ENCODE measurements around the gene PLA2G4C.
A peak's percentile ranks its signal among the peaks of the same experiment; 100 is the strongest.

Gene PLA2G4C

GRCh38 chr19:48110350-48110966, at the start of gene PLA2G4C:
TSS of gene PLA2G4C (minus strand) at chr19:48110817. CDS start at chr19:48106529, 4,288 bp downstream.
- TF ChIP-seq CTCF (IDR thresholded peaks at IDR 0.05; ENCODE audit: low read depth, low read length), result no peak
- peak; percentile 70 for DNase-seq (ENCODE audit: extremely low read depth, low read depth)

DNA sequence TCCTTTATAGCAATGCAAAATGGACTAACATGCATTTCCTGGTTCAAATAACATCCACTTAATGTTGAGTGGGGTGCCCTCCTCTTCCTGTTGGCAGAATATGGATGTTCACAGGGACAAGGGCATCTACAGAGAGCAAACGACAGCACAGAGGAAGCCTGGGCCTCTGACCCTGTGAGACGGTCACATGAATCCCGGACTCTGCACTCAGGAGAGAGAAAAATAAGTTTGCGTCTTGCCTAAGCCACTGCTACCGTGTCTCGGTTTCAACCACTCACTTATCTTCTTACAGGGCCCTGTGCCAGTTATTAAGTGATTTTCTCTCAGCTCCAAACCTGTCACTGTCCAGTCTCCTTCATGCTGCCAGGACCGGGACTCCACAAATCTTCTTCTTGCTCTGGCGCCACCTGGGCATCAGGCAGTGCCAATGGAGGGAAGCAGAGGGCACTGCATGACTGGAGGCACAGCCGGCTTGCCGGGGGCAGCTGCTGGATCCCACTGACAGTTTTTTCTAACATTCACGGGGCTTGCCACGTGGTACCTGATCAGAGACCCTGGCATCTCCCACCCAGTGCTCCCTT, 47.7 kb upstream of the PLA2G4C start:
- no peak for TF ChIP-seq CTCF (IDR thresholded peaks at IDR 0.05; ENCODE audit: low read depth, low read length)
- DNase-seq (ENCODE audit: extremely low read depth, low read depth), result no peak

GRCh38 chr19:48154003-48154402, 43.4 kb upstream of the PLA2G4C start:
- no peak for DNase-seq (ENCODE audit: extremely low read depth, low read depth)
- no peak for TF ChIP-seq CTCF (IDR thresholded peaks at IDR 0.05; ENCODE audit: low read depth, low read length)

GRCh38 chr19:48152551-48152950, 41.9 kb upstream of the PLA2G4C start:
- peak; percentile 25 for DNase-seq (ENCODE audit: extremely low read depth, low read depth)
- peak; percentile 70 for TF ChIP-seq CTCF (IDR thresholded peaks at IDR 0.05; ENCODE audit: low read depth, low read length)

- DNase-seq (ENCODE audit: extremely low read depth, low read depth), result no peak
- TF ChIP-seq CTCF (IDR thresholded peaks at IDR 0.05; ENCODE audit: low read depth, low read length), result no peak
Measured at GRCh38 chr19:48149430-48149829, 38.8 kb upstream of the PLA2G4C start.

DNA sequence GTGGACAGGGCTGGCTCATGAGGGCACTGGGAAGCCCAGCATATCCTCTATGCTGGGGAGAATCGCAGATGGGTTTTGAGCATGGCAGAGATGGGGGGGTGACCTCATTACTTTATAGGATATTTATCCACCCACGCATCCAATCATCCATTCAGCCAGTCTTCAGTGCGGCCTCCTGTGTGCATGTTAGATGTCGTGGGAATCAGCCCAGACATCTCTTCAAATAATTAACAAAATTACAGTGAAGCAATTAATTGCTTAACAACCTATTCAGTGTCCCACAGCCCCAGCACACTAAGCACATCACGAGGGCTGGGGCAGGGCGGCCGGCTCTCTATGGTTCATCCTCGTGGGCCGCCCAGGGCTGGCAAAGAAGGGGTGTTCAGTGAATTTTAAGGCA, 38.0 kb upstream of the PLA2G4C start:
- DNase-seq (ENCODE audit: extremely low read depth, low read depth), result no peak
- TF ChIP-seq CTCF (IDR thresholded peaks at IDR 0.05; ENCODE audit: low read depth, low read length), result no peak

DNA sequence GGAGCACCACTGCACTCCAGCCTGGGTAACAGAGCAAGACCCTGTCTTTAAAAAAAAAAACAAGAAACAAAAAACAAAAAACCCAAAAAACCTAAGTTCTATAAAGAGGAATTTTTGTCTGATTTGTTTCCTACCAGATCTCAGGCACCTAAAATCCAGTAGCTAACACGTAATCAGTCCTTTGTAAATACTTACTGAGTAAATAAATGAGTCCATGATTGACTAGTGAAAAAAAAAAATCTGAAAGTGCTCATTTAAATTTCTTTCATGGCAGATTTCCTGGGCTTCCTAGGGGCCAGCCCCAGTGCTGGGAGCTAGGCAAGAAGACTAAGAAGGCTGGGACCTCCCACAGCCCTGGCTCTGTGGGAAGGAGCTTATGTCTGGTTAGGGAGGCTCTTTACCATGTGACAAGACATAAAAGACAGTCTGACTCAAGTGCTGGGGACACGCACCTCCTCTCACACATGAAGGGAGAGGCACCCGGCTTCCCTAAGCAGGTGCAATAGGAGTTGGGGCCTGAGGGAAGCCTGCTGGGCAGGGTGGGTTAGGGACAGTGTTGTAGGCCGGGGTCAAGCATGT, 37.1 kb upstream of the PLA2G4C start:
- DNase-seq (ENCODE audit: extremely low read depth, low read depth), result no peak
- TF ChIP-seq CTCF (IDR thresholded peaks at IDR 0.05; ENCODE audit: low read depth, low read length), result no peak

Data from AG09319 (cell line).